ENCODE measurements around the gene DLGAP1. TPM values are rescaled to one million over a fixed set of nuclear protein-coding genes. Genes with fewer than 3 reads are reported as not detected.

DLGAP1 gene
- polyA plus RNA-seq, 1 of the 3 experiments (the other 2 are of a cell fraction) = not detected

- WGBS (ENCODE audit: low lambda C conversion rate) = 10% methylated on average over 1 of the region's 1 CpG
- DNase-seq = no peak
- Histone ChIP-seq H3K79me2 (ENCODE audit: insufficient read depth) (no peaks in the 10 kb centered on the region), H3K4me1 (ENCODE audit: control insufficient read depth in 1 of 2, insufficient read depth in 2 of 2, low read depth in 1 of 2, low read length in 1 of 2) (no peaks in the 10 kb centered on the region; a peak in 1 of 4 replicates), H4K20me1 (ENCODE audit: insufficient read depth) (no peaks in the 10 kb centered on the region), H3K9me2 (no peaks in the 10 kb centered on the region), H2AFZ (ENCODE audit: low read depth) (no peak overlapping the region), H3K4me2 (no peak overlapping the region), H3K27ac (ENCODE audit: low read depth in 2 of 2, low read length in 1 of 2) (no peak overlapping the region), H3K4me3 (ENCODE audit: low read depth in 2 of 2, low read length in 1 of 2) (no peak overlapping the region), H3K36me3 (replicated peaks in 1 of 2; ENCODE audit: control insufficient read depth in 1 of 2, insufficient read depth in 2 of 2, low read length in 1 of 2) (no peaks in the 10 kb centered on the region), H3K27me3 (ENCODE audit: insufficient read depth) (peaks cover 6% of the 10 kb centered on the region; the same call in 1 of the 2 replicates), H3F3A (replicated peaks; ENCODE audit: insufficient read depth) (no peaks in the 10 kb centered on the region), H3K9me3 (no peaks in the 10 kb centered on the region), H3K9ac (no peak overlapping the region)
- CTCF ChIA-PET = no interaction called here
- TF ChIP-seq MEF2A (IDR thresholded peaks at IDR 0.05; ENCODE audit: borderline replicate concordance, low read depth) (no peak), TCF12 (IDR thresholded peaks at IDR 0.05) (no peak), RXRA (IDR thresholded peaks at IDR 0.05; ENCODE audit: borderline replicate concordance, low read depth) (no peak), USF2 (IDR thresholded peaks at IDR 0.05; ENCODE audit: borderline replicate concordance, low read depth, low read length) (no peak), NFIC (IDR thresholded peaks at IDR 0.05; ENCODE audit: borderline replicate concordance) (no peak), RCOR1 (IDR thresholded peaks at IDR 0.05; ENCODE audit: low read length) (no peak)
- POLR2A ChIA-PET = no interaction called here
Observed at GRCh38 chr18:3857544-3857943, 597.6 kb downstream of the DLGAP1 start.

- H3K4me1 ChIP-seq (ENCODE audit: control insufficient read depth in 1 of 2, insufficient read depth in 2 of 2, low read depth in 1 of 2, low read length in 1 of 2) = no peaks in the 10 kb centered on the region; a peak in 1 of 4 replicates
- no peaks in the 10 kb centered on the region for H3F3A ChIP-seq (replicated peaks; ENCODE audit: insufficient read depth)
- H3K9me2 ChIP-seq = no peaks in the 10 kb centered on the region
- no peaks in the 10 kb centered on the region; the same call in 1 of the 2 replicates for H3K27me3 ChIP-seq (ENCODE audit: insufficient read depth)
- DNase-seq = no peak
- no peak overlapping the region for H3K9ac ChIP-seq
- no peak overlapping the region for H3K4me2 ChIP-seq
- WGBS (ENCODE audit: low lambda C conversion rate) = 35% methylated on average over 3 of the region's 3 CpGs
- no peak overlapping the region for H3K4me3 ChIP-seq (ENCODE audit: low read depth in 2 of 2, low read length in 1 of 2)
- H3K79me2 ChIP-seq (ENCODE audit: insufficient read depth) = no peaks in the 10 kb centered on the region
- CTCF ChIA-PET = interaction anchor here (1.4 kb wide), 1 partner anchor 30 kb away, joined by 3 read pairs; no protein-coding TSS in a partner anchor
- H3K9me3 ChIP-seq = no peaks in the 10 kb centered on the region
- TF ChIP-seq MEF2A (IDR thresholded peaks at IDR 0.05; ENCODE audit: borderline replicate concordance, low read depth) (no peak), MAX (IDR thresholded peaks at IDR 0.05; ENCODE audit: low read depth) (no peak), ZBTB33 (IDR thresholded peaks at IDR 0.05; ENCODE audit: borderline replicate concordance, low read depth) (no peak), IRF3 (IDR thresholded peaks at IDR 0.05; ENCODE audit: low read depth, low read length) (no peak), TEAD4 (IDR thresholded peaks at IDR 0.05; ENCODE audit: borderline replicate concordance, insufficient read depth) (no peak), YY1 (IDR thresholded peaks at IDR 0.05; ENCODE audit: low read depth) (no peak)
- POLR2A ChIA-PET = no interaction called here
- no peaks in the 10 kb centered on the region for H3K36me3 ChIP-seq (replicated peaks in 1 of 2; ENCODE audit: control insufficient read depth in 1 of 2, insufficient read depth in 2 of 2, low read length in 1 of 2)
- H4K20me1 ChIP-seq (ENCODE audit: insufficient read depth) = no peaks in the 10 kb centered on the region
- H3K27ac ChIP-seq (ENCODE audit: low read depth in 2 of 2, low read length in 1 of 2) = no peak overlapping the region
- H2AFZ ChIP-seq (ENCODE audit: low read depth) = peak overlapping the region; percentile 22; the same call in 1 of the 2 replicates
Observed at GRCh38 chr18:3855966-3856365, 599.1 kb downstream of the DLGAP1 start.
